GM23248 (cell line): ENCODE results near the gene FAM241A.

ENCODE experiments used
- EZH2 ChIP-seq: fragments of 200-600 bp; sonication (generic); IDR thresholded peaks from 2 replicates; pipeline ENCODE4 v1.6.1; 2018; ENCODE audit warnings: antibody characterized with exemption, mild to moderate bottlenecking; ENCODE audit not compliant: insufficient read depth, poor library complexity, severe bottlenecking
- EZH2phosphoT487 ChIP-seq: fragments of 200-600 bp; sonication (generic); IDR thresholded peaks from 2 replicates; pipeline ENCODE4 v1.6.1; 2018; ENCODE audit warnings: antibody characterized with exemption, moderate library complexity, mild to moderate bottlenecking, low read depth; ENCODE audit not compliant: insufficient read depth

- TF ChIP-seq EZH2phosphoT487, result no peak
- TF ChIP-seq EZH2, result no peak
Measured at GRCh38 chr4:112125416-112125815, 19.8 kb upstream of the FAM241A start.
